Measurements from ENCODE around the gene MC2R. TPM values are rescaled to one million over a fixed set of nuclear protein-coding genes. Genes with fewer than 3 reads are reported as not detected.

Gene MC2R
- total and polyA plus RNA-seq, 10 of the 15 experiments (the other 5 are each of a cell fraction or from before 2014, with no cell fraction given) = 0.15 TPM; not detected in 9

- Histone ChIP-seq H3K36me3 (ENCODE audit: control insufficient read depth in 2 of 2, insufficient read depth in 2 of 2, low read length in 1 of 2) (no peaks in the 10 kb centered on the region), H3K79me2 (ENCODE audit: control insufficient read depth, insufficient read depth, low read length) (no peaks in the 10 kb centered on the region)
- no peak for ATAC-seq
These were observed 6.0 kb downstream of the MC2R start for GRCh38 chr18:13909141-13909940.

More at GRCh38 chr18:13909141-13909940, 6.0 kb downstream of the MC2R start:
- 26% methylated on average over 4 of the region's 4 CpGs for WGBS (ENCODE audit: insufficient coverage, insufficient replicate concordance, low lambda C conversion rate, missing lambda C conversion rate)
- in situ Hi-C loops (cut with MboI) = no loop called here
- CTCF ChIA-PET = no interaction called here
- Histone ChIP-seq H3K9me3 (replicated peaks; ENCODE audit: control insufficient read depth, insufficient read depth, low read length) (no peaks in the 10 kb centered on the region), H3K27ac (ENCODE audit: control insufficient read depth, insufficient read depth) (no peak overlapping the region), H2AFZ (ENCODE audit: control insufficient read depth, low read depth, low read length) (no peak overlapping the region), H3K4me2 (ENCODE audit: control insufficient read depth, insufficient read depth) (no peak overlapping the region), H3K4me1 (ENCODE audit: control insufficient read depth, insufficient read depth, low read length) (no peaks in the 10 kb centered on the region), H4K20me1 (ENCODE audit: control insufficient read depth, insufficient read depth) (no peaks in the 10 kb centered on the region), H3K27me3 (replicated peaks in 1 of 2; ENCODE audit: control insufficient read depth in 2 of 2, insufficient read depth in 2 of 2, low read length in 1 of 2) (peaks cover 0 to 2% of the 10 kb centered on the region in 2 experiments; a peak in 2 of 4 replicates), H3K4me3 (no peak overlapping the region), H3K9ac (ENCODE audit: control insufficient read depth, insufficient read depth, low read length) (no peak overlapping the region)
- TF ChIP-seq ZBTB11 (CRISPR knock-in tag; IDR thresholded peaks at IDR 0.05) (no peak), MAX (IDR thresholded peaks at IDR 0.05; ENCODE audit: low read depth, low read length) (no peak)
- RAD21 ChIA-PET (ENCODE audit: unreplicated experiment) = no interaction called here
- DNase-seq (ENCODE audit: low read depth, low spot score) (no peak), FAIRE-seq (no peak)
- POLR2A ChIA-PET = no interaction called here
- SMC1A ChIA-PET (ENCODE audit: uncharacterized antibody, unreplicated experiment) = no interaction called here
- BruUV-seq (replicated peaks) = no TSS peak
- intact Hi-C loops (cut with micrococcal nuclease; ENCODE audit: unreplicated experiment) = no loop called here

Data from GM12878 (cell line).